Transverse colon (tissue), 3 donors: ENCODE measurements around the gene MSH4.

Source experiments
- CTCF ChIP-seq, 5 experiments: fragments of 200-600 bp in 3 of 5; fragments of 450-650 bp in 2 of 5; sonication (generic) in 3 of 5; IDR thresholded peaks; 1 replicate in 2 of 5; 2 replicates in 3 of 5; pipeline ENCODE4 v1.5.1; 2016 to 2017; ENCODE audit warnings: antibody characterized with exemption in 5 of 5, inconsistent platforms in 3 of 5, mild to moderate bottlenecking in 2 of 5, moderate library complexity in 1 of 5
- EP300 ChIP-seq: sonication (generic); formaldehyde crosslinking; IDR thresholded peaks from one replicate; pipeline ENCODE4 v1.6.1; 2017; ENCODE audit warnings: antibody characterized with exemption, low read depth
- POLR2A ChIP-seq: fragments of 450-650 bp; IDR thresholded peaks from one replicate; pipeline ENCODE4 v1.6.1; 2016; ENCODE audit warnings: antibody characterized with exemption, mild to moderate bottlenecking, moderate library complexity

GRCh38 chr1:75794382-75794781 is 2.3 kb upstream of the MSH4 start:
- TF ChIP-seq POLR2A (no peak), CTCF (IDR thresholded peaks at IDR 0.05) (no peak), EP300 (no peak)
